ENCODE measurements around the gene NLN. TPM values are rescaled to one million over a fixed set of nuclear protein-coding genes. Genes with fewer than 3 reads are reported as not detected.

NLN gene
- total and polyA plus RNA-seq, 2 donors (not counting 1 experiment from before 2014, with no cell fraction given): 1.7 to 6.8 TPM

DNA sequence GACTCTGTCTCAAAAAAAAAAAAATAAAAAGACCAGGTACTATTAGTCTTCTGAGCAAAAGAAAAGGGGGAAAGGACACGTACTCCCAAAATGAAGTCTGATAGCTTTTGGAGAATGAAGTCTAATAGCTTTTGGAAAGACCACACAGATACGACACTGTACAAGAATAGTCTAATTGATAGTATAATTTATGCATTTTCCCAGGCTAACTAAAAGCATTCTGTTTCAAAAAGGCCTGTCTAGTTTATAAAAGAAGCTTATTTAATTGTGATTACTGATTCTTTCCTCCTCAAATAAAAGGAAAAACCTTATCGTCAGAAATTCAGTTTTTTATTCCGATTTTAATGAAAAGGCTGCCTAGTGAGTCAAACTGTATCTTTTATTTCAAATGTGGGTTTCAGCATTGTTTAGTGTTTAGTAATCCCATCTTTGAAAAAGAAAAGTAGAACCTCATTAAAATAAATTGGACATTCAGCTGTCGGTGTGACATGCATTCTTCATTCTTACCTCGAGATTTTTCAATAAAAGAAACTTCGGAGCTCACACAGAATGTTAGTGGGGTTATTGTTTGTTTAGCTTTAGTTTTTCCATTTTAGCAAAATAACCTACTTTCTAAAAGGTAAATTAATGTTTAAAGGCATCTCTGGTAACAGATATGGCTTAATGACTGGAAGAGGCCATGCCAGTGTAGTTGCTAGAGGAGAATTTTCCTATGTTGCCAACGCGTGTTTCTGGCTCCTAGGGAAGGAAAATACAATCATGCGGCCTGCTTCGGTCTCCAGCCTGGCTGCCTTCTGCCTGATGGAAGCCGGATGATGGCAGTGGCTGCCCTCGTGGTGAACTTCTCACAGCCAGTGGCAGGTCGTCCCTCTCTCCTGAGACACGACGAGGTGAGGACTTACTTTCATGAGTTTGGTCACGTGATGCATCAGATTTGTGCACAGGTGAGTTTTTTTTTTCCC lies 70.0 kb downstream of the NLN start:
- H3K4me1 ChIP-seq (ENCODE audit: control insufficient read depth in 2 of 2, insufficient read depth in 2 of 2, low read length in 2 of 2): peaks cover 0 to 6% of the 10 kb centered on the region in 2 donors
- Mint-ChIP-seq H3K4me3 (no peak overlapping the region), H3K27ac (no peak overlapping the region), H3K9me3 (ENCODE audit: insufficient read depth) (peaks cover 7% of the 10 kb centered on the region), H3K4me1 (peaks cover 10% of the 10 kb centered on the region), H3K27me3 (no peaks in the 10 kb centered on the region)
- peaks cover 0 to 3% of the 10 kb centered on the region in 2 experiments for H3K36me3 ChIP-seq (replicated peaks in 1 of 2; ENCODE audit: control extremely low read depth in 1 of 2, control insufficient read depth in 1 of 2, extremely low read depth in 1 of 2, insufficient read depth in 2 of 2, low read length in 1 of 2)
- no peaks in the 10 kb centered on the region for H4K20me1 ChIP-seq (ENCODE audit: control insufficient read depth, insufficient read depth, low read length, poor library complexity, severe bottlenecking)
- H3K4me2 ChIP-seq (replicated peaks; ENCODE audit: low read depth, low read length, poor library complexity, severe bottlenecking): no peak overlapping the region
- 90% methylated on average over 9 of the region's 17 CpGs for WGBS (ENCODE audit: insufficient coverage)
- H3K79me2 ChIP-seq (ENCODE audit: control insufficient read depth, insufficient read depth, low read length): no peaks in the 10 kb centered on the region
- ChIA-PET POLR2A (no interaction called here), CTCF (interaction anchor here (1.1 kb wide), 1 partner anchor 70 kb away, joined by 3 read pairs; the partner anchor contains the start of genes NLN and SGTB)
- H2AFZ ChIP-seq (ENCODE audit: insufficient read depth, low read depth, low read length, poor library complexity, severe bottlenecking): no peak overlapping the region
- H3K27me3 ChIP-seq (replicated peaks in 1 of 4; ENCODE audit: control extremely low read depth in 1 of 4, control insufficient read depth in 3 of 4, insufficient read depth in 4 of 4, low read length in 3 of 4): no peaks in the 10 kb centered on the region
- ATAC-seq (ENCODE audit: low read depth) (no peak), DNase-seq (no peak)
- intact Hi-C loops (cut with micrococcal nuclease): no loop called here
- H3K9ac ChIP-seq (ENCODE audit: low read length): no peak overlapping the region
- peaks cover 0 to 16% (median 14%) of the 10 kb centered on the region in 3 donors for H3K9me3 ChIP-seq (ENCODE audit: control extremely low read depth in 1 of 3, control insufficient read depth in 2 of 3, insufficient read depth in 1 of 3, low read length in 2 of 3)
- H3K27ac ChIP-seq (ENCODE audit: low read length in 2 of 2): no peak overlapping the region
- H3K4me3 ChIP-seq (ENCODE audit: control extremely low read depth in 1 of 5, extremely low read depth in 1 of 5, insufficient read depth in 1 of 5, low read depth in 2 of 5, low read length in 4 of 5): no peak overlapping the region
- no peak for TF ChIP-seq CTCF (IDR thresholded peaks at IDR 0.05)
- no peak for TF ChIP-seq EZH2 (IDR thresholded peaks at IDR 0.05; ENCODE audit: borderline replicate concordance, insufficient read depth, low read depth, low read length, poor library complexity, severe bottlenecking)

DNA sequence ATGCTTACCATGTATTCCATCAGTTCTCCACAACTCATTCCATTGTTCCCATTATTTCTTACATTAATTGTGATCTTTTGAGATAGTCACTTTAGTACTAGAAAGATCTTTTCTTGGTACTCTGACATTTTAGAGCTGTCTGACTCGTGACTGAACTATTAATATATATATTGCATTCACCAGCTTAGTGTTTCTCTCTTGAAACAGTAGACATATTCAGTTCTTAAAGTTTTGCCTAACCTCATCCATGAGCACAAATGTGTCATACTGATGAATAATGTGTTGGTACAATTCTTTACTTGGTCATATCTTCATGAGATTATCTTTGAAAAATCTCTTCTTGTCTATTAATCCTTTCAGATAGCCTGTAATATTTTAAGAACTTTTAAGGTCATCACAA lies 74.3 kb downstream of the NLN start:
- CTCF ChIA-PET: interaction anchor here (1.0 kb wide), 1 partner anchor 9 kb away, joined by 3 read pairs; no protein-coding TSS in a partner anchor
- no peak for DNase-seq

More for the DNA sequence above, 74.3 kb downstream of the NLN start:
- TF ChIP-seq EZH2 (IDR thresholded peaks at IDR 0.05; ENCODE audit: borderline replicate concordance, insufficient read depth, low read depth, low read length, poor library complexity, severe bottlenecking) (no peak), CTCF (IDR thresholded peaks at IDR 0.05) (no peak)
- Mint-ChIP-seq H3K4me1 (no peaks in the 10 kb centered on the region), H3K27ac (no peak overlapping the region), H3K27me3 (no peaks in the 10 kb centered on the region), H3K9me3 (ENCODE audit: insufficient read depth) (no peaks in the 10 kb centered on the region), H3K4me3 (no peak overlapping the region)
- H3K36me3 ChIP-seq (replicated peaks in 1 of 2; ENCODE audit: control extremely low read depth in 1 of 2, control insufficient read depth in 1 of 2, extremely low read depth in 1 of 2, insufficient read depth in 2 of 2, low read length in 1 of 2): no peaks in the 10 kb centered on the region
- no peak overlapping the region for H3K4me2 ChIP-seq (replicated peaks; ENCODE audit: low read depth, low read length, poor library complexity, severe bottlenecking)
- no peaks in the 10 kb centered on the region for H4K20me1 ChIP-seq (ENCODE audit: control insufficient read depth, insufficient read depth, low read length, poor library complexity, severe bottlenecking)
- H3K27me3 ChIP-seq (replicated peaks in 1 of 4; ENCODE audit: control extremely low read depth in 1 of 4, control insufficient read depth in 3 of 4, insufficient read depth in 4 of 4, low read length in 3 of 4): no peaks in the 10 kb centered on the region
- H3K9ac ChIP-seq (ENCODE audit: low read length): no peak overlapping the region
- POLR2A ChIA-PET: no interaction called here
- no peak overlapping the region for H3K27ac ChIP-seq (ENCODE audit: low read length in 2 of 2)
- no peaks in the 10 kb centered on the region for H3K9me3 ChIP-seq (ENCODE audit: control extremely low read depth in 1 of 3, control insufficient read depth in 2 of 3, insufficient read depth in 1 of 3, low read length in 2 of 3)
- H3K4me1 ChIP-seq (ENCODE audit: control insufficient read depth in 2 of 2, insufficient read depth in 2 of 2, low read length in 2 of 2): no peaks in the 10 kb centered on the region
- no peak overlapping the region for H2AFZ ChIP-seq (ENCODE audit: insufficient read depth, low read depth, low read length, poor library complexity, severe bottlenecking)
- ATAC-seq (ENCODE audit: low read depth): no peak
- no peak overlapping the region for H3K4me3 ChIP-seq (ENCODE audit: control extremely low read depth in 1 of 5, extremely low read depth in 1 of 5, insufficient read depth in 1 of 5, low read depth in 2 of 5, low read length in 4 of 5)
- no peaks in the 10 kb centered on the region for H3K79me2 ChIP-seq (ENCODE audit: control insufficient read depth, insufficient read depth, low read length)
- WGBS (ENCODE audit: insufficient coverage): no CpG with 5 or more reads among the region's 1 CpG
- intact Hi-C loops (cut with micrococcal nuclease): no loop called here

Data from B cell (primary cell).